H54 (cell line): Measurements from ENCODE around the gene RNF150.

Experiments
- DNase-seq: peaks from one replicate; pipeline ENCODE4 v3.0.0; 2011; ENCODE audit warnings: low spot score, mixed read lengths; ENCODE audit not compliant: insufficient read length
- FAIRE-seq: peaks from 3 replicates; lab custom pipeline; 2011; peaks lifted over from hg19 to GRCh38; lab: Jason Lieb, UNC
- POLR2A ChIP-seq: IDR thresholded peaks from 2 replicates; pipeline ENCODE4 v1.6.1; 2011; ENCODE audit warnings: low read depth, mild to moderate bottlenecking, low read length

RNF150 gene

GRCh38 chr4:141144207-141144606 is 10.9 kb upstream of the RNF150 start:
- FAIRE-seq: no peak
- TF ChIP-seq POLR2A: no peak
- no peak for DNase-seq

- no peak for TF ChIP-seq POLR2A
- DNase-seq (no peak), FAIRE-seq (no peak)
Observed at GRCh38 chr4:141142423-141142822, 9.2 kb upstream of the RNF150 start.

GRCh38 chr4:141140391-141141200 is 7.3 kb upstream of the RNF150 start:
- no peak for TF ChIP-seq POLR2A
- no peak for FAIRE-seq
- no peak for DNase-seq

- DNase-seq (no peak), FAIRE-seq (no peak)
- no peak for TF ChIP-seq POLR2A
Observed at GRCh38 chr4:141133999-141134995, 1.0 kb upstream of the RNF150 start.

- no peak for FAIRE-seq
- no peak for TF ChIP-seq POLR2A
- DNase-seq: peak; percentile 16
Observed at GRCh38 chr4:141132709-141133145, 542 bp downstream of the RNF150 start.

- TF ChIP-seq POLR2A: no peak
- DNase-seq (no peak), FAIRE-seq (no peak)
Observed at GRCh38 chr4:141132072-141132708, 1.1 kb downstream of the RNF150 start.

- no peak for FAIRE-seq
- DNase-seq: no peak
- no peak for TF ChIP-seq POLR2A
Observed at GRCh38 chr4:141131723-141132071, 1.6 kb downstream of the RNF150 start.

- TF ChIP-seq POLR2A: no peak
- FAIRE-seq: no peak
- DNase-seq: no peak
Observed at GRCh38 chr4:141130947-141131605, 2.2 kb downstream of the RNF150 start.

- DNase-seq (no peak), FAIRE-seq (no peak)
- TF ChIP-seq POLR2A: no peak
Observed at GRCh38 chr4:141127884-141128283, 5.4 kb downstream of the RNF150 start.

- no peak for DNase-seq
- FAIRE-seq: no peak
- no peak for TF ChIP-seq POLR2A
Observed at GRCh38 chr4:141126769-141127168, 6.5 kb downstream of the RNF150 start.

GRCh38 chr4:141124224-141124623 is 9.0 kb downstream of the RNF150 start:
- DNase-seq (no peak), FAIRE-seq (no peak)
- no peak for TF ChIP-seq POLR2A

- FAIRE-seq (no peak), DNase-seq (no peak)
- no peak for TF ChIP-seq POLR2A
Observed at GRCh38 chr4:141121768-141122454, 11.4 kb downstream of the RNF150 start.

- TF ChIP-seq POLR2A: no peak
- no peak for FAIRE-seq
Observed at GRCh38 chr4:141121101-141121500, 12.2 kb downstream of the RNF150 start.

More at GRCh38 chr4:141121101-141121500, 12.2 kb downstream of the RNF150 start:
- no peak for DNase-seq
